Measurements from ENCODE around the gene STK11IP.

STK11IP gene

GRCh38 chr2:219616550-219616949, 18.9 kb downstream of the STK11IP start:
- Histone ChIP-seq H3K4me1 (ENCODE audit: control insufficient read depth, insufficient read depth, low read length) (no peaks in the 10 kb centered on the region), H3K27me3 (ENCODE audit: control insufficient read depth, insufficient read depth, low read length) (no peaks in the 10 kb centered on the region), H3K9me3 (ENCODE audit: control insufficient read depth, low read length) (no peaks in the 10 kb centered on the region), H3K36me3 (ENCODE audit: control insufficient read depth, insufficient read depth, low read length) (peaks cover 4% of the 10 kb centered on the region), H3K9ac (ENCODE audit: low read length) (no peak overlapping the region), H3K4me3 (ENCODE audit: low read length) (no peak overlapping the region)

DNA sequence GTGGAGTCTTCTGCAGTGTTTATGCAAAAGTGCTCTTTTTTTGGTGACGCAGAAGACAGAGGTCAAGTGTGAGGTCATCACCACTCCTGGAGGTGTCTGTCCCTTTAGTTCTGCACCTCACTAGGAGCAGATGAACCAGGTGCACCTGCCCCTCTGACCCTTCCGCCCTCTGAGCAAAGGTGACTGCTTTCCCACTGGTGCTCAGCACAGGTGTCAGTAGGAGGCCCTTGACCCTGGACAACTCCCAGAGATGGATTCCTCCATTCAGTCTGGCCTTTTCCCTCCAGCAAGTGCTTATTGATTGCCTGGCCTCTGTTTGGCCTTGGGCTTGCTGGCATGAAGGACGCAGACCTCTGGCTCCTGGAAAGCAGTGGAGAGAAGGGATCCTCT, 21.1 kb downstream of the STK11IP start:
- Histone ChIP-seq H3K9me3 (ENCODE audit: control insufficient read depth, low read length) (no peaks in the 10 kb centered on the region), H3K4me1 (ENCODE audit: control insufficient read depth, insufficient read depth, low read length) (no peaks in the 10 kb centered on the region), H3K36me3 (ENCODE audit: control insufficient read depth, insufficient read depth, low read length) (peaks cover 4% of the 10 kb centered on the region), H3K9ac (ENCODE audit: low read length) (no peak overlapping the region), H3K27me3 (ENCODE audit: control insufficient read depth, insufficient read depth, low read length) (no peaks in the 10 kb centered on the region), H3K4me3 (ENCODE audit: low read length) (no peak overlapping the region)

DNA sequence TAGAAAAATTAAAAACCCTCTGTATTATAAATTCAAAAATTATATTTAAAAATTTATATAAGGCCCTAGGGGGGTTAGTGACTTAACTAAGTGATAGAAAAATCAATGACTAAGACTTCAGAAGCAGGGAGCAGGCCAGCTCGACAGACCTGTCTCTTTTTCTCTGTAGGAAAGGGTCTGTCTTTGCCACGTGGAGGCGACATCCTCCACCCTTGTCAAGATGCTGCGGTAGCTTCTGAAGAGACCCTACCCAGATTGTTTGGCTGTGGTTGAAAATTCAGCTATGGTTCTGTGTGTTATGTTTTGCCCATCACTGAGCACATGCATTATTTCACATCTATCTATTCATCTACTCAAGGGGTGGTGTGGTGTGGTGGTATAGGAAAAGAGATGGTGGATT, 21.6 kb downstream of the STK11IP start:
- Histone ChIP-seq H3K4me3 (ENCODE audit: low read length) (no peak overlapping the region), H3K4me1 (ENCODE audit: control insufficient read depth, insufficient read depth, low read length) (no peaks in the 10 kb centered on the region), H3K9ac (ENCODE audit: low read length) (no peak overlapping the region), H3K27me3 (ENCODE audit: control insufficient read depth, insufficient read depth, low read length) (no peaks in the 10 kb centered on the region), H3K36me3 (ENCODE audit: control insufficient read depth, insufficient read depth, low read length) (peaks cover 4% of the 10 kb centered on the region), H3K9me3 (ENCODE audit: control insufficient read depth, low read length) (no peaks in the 10 kb centered on the region)

GRCh38 chr2:219620546-219620945, 22.9 kb downstream of the STK11IP start:
- no peak overlapping the region for H3K4me3 ChIP-seq (ENCODE audit: low read length)
- no peaks in the 10 kb centered on the region for H3K27me3 ChIP-seq (ENCODE audit: control insufficient read depth, insufficient read depth, low read length)
- peaks cover 4% of the 10 kb centered on the region for H3K36me3 ChIP-seq (ENCODE audit: control insufficient read depth, insufficient read depth, low read length)
- H3K4me1 ChIP-seq (ENCODE audit: control insufficient read depth, insufficient read depth, low read length): no peaks in the 10 kb centered on the region
- H3K9me3 ChIP-seq (ENCODE audit: control insufficient read depth, low read length): no peaks in the 10 kb centered on the region
- no peak overlapping the region for H3K9ac ChIP-seq (ENCODE audit: low read length)

GRCh38 chr2:219621935-219622334, 24.3 kb downstream of the STK11IP start:
- Histone ChIP-seq H3K9ac (ENCODE audit: low read length) (no peak overlapping the region), H3K9me3 (ENCODE audit: control insufficient read depth, low read length) (no peaks in the 10 kb centered on the region), H3K4me1 (ENCODE audit: control insufficient read depth, insufficient read depth, low read length) (no peaks in the 10 kb centered on the region), H3K36me3 (ENCODE audit: control insufficient read depth, insufficient read depth, low read length) (no peaks in the 10 kb centered on the region), H3K4me3 (ENCODE audit: low read length) (no peak overlapping the region), H3K27me3 (ENCODE audit: control insufficient read depth, insufficient read depth, low read length) (peaks cover 7% of the 10 kb centered on the region)

- H3K9me3 ChIP-seq (ENCODE audit: control insufficient read depth, low read length): no peaks in the 10 kb centered on the region
- no peak overlapping the region for H3K9ac ChIP-seq (ENCODE audit: low read length)
- H3K36me3 ChIP-seq (ENCODE audit: control insufficient read depth, insufficient read depth, low read length): no peaks in the 10 kb centered on the region
- H3K4me1 ChIP-seq (ENCODE audit: control insufficient read depth, insufficient read depth, low read length): no peaks in the 10 kb centered on the region
- no peak overlapping the region for H3K4me3 ChIP-seq (ENCODE audit: low read length)
- peaks cover 9% of the 10 kb centered on the region for H3K27me3 ChIP-seq (ENCODE audit: control insufficient read depth, insufficient read depth, low read length)
Measured at GRCh38 chr2:219622472-219622871, 24.8 kb downstream of the STK11IP start.

GRCh38 chr2:219624565-219624964, 26.9 kb downstream of the STK11IP start:
- peaks cover 26% of the 10 kb centered on the region for H3K27me3 ChIP-seq (ENCODE audit: control insufficient read depth, insufficient read depth, low read length)
- H3K36me3 ChIP-seq (ENCODE audit: control insufficient read depth, insufficient read depth, low read length): no peaks in the 10 kb centered on the region
- peaks cover 4% of the 10 kb centered on the region for H3K4me1 ChIP-seq (ENCODE audit: control insufficient read depth, insufficient read depth, low read length)
- no peaks in the 10 kb centered on the region for H3K9me3 ChIP-seq (ENCODE audit: control insufficient read depth, low read length)
- H3K4me3 ChIP-seq (ENCODE audit: low read length): no peak overlapping the region
- no peak overlapping the region for H3K9ac ChIP-seq (ENCODE audit: low read length)

DNA sequence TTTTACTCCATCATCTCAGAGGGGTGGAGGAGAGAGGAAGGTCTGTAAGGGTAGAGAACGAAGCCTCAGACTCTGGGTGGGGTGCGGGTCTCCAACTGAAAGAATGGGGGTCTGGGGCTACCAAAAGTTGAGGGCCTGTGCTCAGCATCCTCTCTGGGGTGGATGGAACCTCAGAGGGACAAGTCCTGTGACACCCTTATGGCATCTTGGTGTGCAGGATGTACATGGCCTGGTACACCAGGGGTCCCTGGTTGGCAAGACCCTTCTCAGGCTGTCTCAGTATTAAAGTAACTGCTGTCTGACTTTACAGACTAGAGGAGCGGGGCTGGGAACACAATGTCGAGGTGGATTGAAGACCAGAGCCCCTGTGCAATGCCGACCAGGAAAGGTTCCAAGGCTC, 27.5 kb downstream of the STK11IP start:
- peaks cover 4% of the 10 kb centered on the region for H3K4me1 ChIP-seq (ENCODE audit: control insufficient read depth, insufficient read depth, low read length)
- no peak overlapping the region for H3K9ac ChIP-seq (ENCODE audit: low read length)
- H3K36me3 ChIP-seq (ENCODE audit: control insufficient read depth, insufficient read depth, low read length): no peaks in the 10 kb centered on the region
- no peaks in the 10 kb centered on the region for H3K9me3 ChIP-seq (ENCODE audit: control insufficient read depth, low read length)
- peaks cover 32% of the 10 kb centered on the region for H3K27me3 ChIP-seq (ENCODE audit: control insufficient read depth, insufficient read depth, low read length)
- H3K4me3 ChIP-seq (ENCODE audit: low read length): no peak overlapping the region

DNA sequence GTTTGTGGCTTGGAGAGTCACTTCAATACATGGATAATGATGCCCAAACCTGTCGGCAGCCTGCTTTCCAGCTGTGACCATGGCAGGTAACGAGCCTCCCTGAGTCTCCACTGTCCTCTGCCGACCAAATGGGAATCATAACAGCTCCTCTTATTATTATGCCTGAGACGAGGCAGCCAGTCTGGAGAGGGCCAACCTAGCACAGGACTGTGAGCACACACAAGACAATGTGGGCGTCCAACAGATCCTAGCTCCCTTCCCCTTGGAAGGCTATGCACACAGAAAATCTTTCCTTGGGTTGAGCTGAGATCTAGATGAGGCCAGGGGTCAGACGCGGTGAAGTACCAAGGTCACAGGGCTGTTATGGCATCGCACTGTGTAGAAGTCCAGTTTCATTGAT, 28.9 kb downstream of the STK11IP start:
- peaks cover 4% of the 10 kb centered on the region for H3K4me1 ChIP-seq (ENCODE audit: control insufficient read depth, insufficient read depth, low read length)
- H3K36me3 ChIP-seq (ENCODE audit: control insufficient read depth, insufficient read depth, low read length): no peaks in the 10 kb centered on the region
- H3K27me3 ChIP-seq (ENCODE audit: control insufficient read depth, insufficient read depth, low read length): peaks cover 33% of the 10 kb centered on the region
- H3K4me3 ChIP-seq (ENCODE audit: low read length): no peak overlapping the region
- H3K9me3 ChIP-seq (ENCODE audit: control insufficient read depth, low read length): no peaks in the 10 kb centered on the region
- H3K9ac ChIP-seq (ENCODE audit: low read length): no peak overlapping the region

GRCh38 chr2:219627103-219628100, 29.7 kb downstream of the STK11IP start, which contains the start of gene SLC4A3:
TSS of gene SLC4A3 (plus strand) at chr2:219627630. CDS start at chr2:219627993, 363 bp downstream.
- peaks cover 4% of the 10 kb centered on the region for H3K4me1 ChIP-seq (ENCODE audit: control insufficient read depth, insufficient read depth, low read length)
- H3K9ac ChIP-seq (ENCODE audit: low read length): no peak within 1 kb of the TSS
- H3K9me3 ChIP-seq (ENCODE audit: control insufficient read depth, low read length): no peaks in the 10 kb centered on the region
- H3K4me3 ChIP-seq (ENCODE audit: low read length): no peak within 1 kb of the TSS
- H3K36me3 ChIP-seq (ENCODE audit: control insufficient read depth, insufficient read depth, low read length): no peaks in the 10 kb centered on the region
- peaks cover 33% of the 10 kb centered on the region for H3K27me3 ChIP-seq (ENCODE audit: control insufficient read depth, insufficient read depth, low read length)

GRCh38 chr2:219628235-219628985, 30.8 kb downstream of the STK11IP start:
- peaks cover 33% of the 10 kb centered on the region for H3K27me3 ChIP-seq (ENCODE audit: control insufficient read depth, insufficient read depth, low read length)
- H3K9me3 ChIP-seq (ENCODE audit: control insufficient read depth, low read length): no peaks in the 10 kb centered on the region
- H3K4me1 ChIP-seq (ENCODE audit: control insufficient read depth, insufficient read depth, low read length): peaks cover 4% of the 10 kb centered on the region
- H3K9ac ChIP-seq (ENCODE audit: low read length): no peak overlapping the region
- no peaks in the 10 kb centered on the region for H3K36me3 ChIP-seq (ENCODE audit: control insufficient read depth, insufficient read depth, low read length)
- no peak overlapping the region for H3K4me3 ChIP-seq (ENCODE audit: low read length)

All from mucosa of stomach (tissue), 1 donor.